ENCODE measurements around the gene HTD2. TPM values are rescaled to one million over a fixed set of nuclear protein-coding genes. Genes with fewer than 3 reads are reported as not detected.

The HTD2 gene
- total RNA-seq, 1 donor from 2014 or later, result 12.3 TPM

DNA sequence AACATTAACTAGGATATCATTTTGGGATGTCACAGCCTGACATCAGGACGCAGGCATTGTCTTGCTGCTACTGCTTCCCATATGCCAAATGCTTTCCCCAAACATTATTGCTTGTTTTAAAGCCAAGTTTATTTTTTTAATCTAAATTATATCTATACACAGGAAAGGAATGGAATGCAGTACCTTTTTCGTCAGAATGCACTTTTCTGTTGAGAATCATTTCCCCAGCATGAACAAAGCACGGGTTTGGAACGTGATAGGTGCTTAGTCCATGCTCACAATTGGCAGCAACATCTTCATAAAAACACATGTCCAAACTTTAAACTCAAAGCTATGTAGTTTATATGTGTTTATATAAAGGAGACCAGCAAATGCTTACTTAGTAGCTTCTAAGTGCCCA lies 52.5 kb downstream of the HTD2 start:
- no peak for DNase-seq

DNA sequence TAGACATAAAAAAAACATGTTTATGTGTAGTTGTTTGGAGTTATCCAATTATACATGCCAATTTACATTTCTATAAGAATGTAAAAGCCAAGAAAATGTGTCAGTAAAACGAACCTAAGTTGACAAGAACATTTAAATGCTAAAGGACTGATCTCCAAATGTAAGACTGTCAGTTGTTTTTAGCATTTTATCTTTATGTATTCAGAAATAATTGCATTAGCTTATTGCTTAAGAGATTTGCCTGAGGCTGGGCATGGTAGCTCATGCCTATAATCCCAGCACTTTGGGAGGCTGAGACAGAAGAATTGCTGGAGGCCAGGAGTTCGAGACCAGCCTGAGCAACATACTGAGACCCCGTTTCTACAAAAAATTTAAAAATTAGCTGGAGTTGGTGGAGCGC lies 53.3 kb downstream of the HTD2 start:
- DNase-seq, result no peak

DNA sequence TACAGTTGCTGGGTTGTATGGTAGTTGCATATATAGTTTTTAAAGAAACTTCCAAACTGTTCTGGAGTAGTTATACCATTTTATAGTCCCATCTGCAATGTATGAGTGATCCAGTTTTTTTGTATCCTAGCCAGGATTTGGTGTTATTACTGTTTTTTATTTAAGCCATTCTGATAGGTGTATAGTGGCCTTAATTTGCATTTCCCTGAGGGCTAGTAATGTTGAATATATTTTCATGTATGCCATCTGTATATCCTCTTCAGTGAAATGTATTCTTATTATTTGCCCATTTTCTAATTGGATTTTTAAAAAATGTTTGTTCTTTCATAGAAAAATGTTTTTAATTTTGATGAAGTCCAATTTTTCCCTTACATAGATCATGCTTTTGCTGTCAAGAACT lies 55.5 kb downstream of the HTD2 start:
- DNase-seq, result no peak

DNA sequence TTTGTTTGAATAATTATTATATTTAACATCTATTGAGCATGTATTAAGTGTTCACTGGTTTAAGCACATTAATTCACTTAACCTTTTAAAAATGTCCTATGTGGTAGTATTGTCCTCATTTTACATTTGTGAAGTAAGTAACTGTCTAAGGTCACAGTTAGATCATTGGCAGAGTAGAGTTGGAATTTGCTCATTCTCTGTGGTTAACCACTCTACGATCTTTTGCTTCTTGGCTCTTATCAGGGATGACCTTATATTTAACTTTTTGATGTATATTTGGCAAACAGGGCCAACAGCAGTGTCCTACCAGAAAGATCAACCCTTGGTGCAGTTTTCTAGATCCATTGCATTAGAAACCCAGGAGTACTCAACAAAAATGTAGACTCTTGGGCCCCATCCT lies 60.4 kb downstream of the HTD2 start:
- DNase-seq, result no peak

DNA sequence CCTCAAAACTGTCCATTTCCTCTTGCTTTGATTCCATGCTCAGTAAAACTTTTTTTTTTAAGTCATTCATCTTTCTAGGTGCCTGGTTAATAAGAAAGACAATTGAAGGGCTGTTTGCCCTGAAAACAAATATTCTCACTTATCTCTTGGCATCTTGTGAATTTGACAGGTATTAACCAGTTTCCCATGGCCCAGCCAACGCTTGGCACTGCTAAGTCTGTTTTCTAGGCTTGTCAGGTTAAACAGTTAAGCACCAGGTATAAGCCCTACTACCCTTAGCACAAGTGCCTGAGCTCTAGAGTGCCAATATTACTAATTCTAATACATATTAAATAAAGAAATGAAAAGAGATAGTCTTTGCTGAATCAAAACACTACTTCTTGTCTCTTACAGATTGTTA lies 62.7 kb downstream of the HTD2 start:
- DNase-seq, result no peak

Small RNA genes lying within 50 kb of the gene (small RNA-seq; reads per million reads assigned to genes)
- gene AC098479.1, result not detected

Other genes starting within 250 kb of the HTD2 start
- 0.94 TPM for gene DNASE1L3, start 95.5 kb upstream of the HTD2 start, total RNA-seq
- 30.1 TPM for gene ABHD6, start 68.7 kb upstream of the HTD2 start, total RNA-seq
- 14.2 TPM for gene RPP14, start 275 bp upstream of the HTD2 start, total RNA-seq
- gene PXK, start 26.4 kb downstream of the HTD2 start, total RNA-seq, result 28.2 TPM
- gene PDHB, start 127.3 kb downstream of the HTD2 start, total RNA-seq, result 52.1 TPM
- 31.7 TPM for gene KCTD6, start 185.6 kb downstream of the HTD2 start, total RNA-seq
- 0.78 TPM for gene ACOX2, start 230.7 kb downstream of the HTD2 start, total RNA-seq

Measured in occipital lobe (tissue), 3 donors.